K562 (cell line): ENCODE results near the gene LUZP1. TPM values are rescaled to one million over a fixed set of nuclear protein-coding genes. Genes with fewer than 3 reads are reported as not detected.

Experiments used
- DIDO1 ChIP-seq: fragments of 450-650 bp; IDR thresholded peaks from 2 replicates; pipeline ENCODE4 v1.6.1; 2016; ENCODE audit warnings: low read depth, missing biosample characterization, missing genetic modification characterization
- FOXK2 ChIP-seq, 2 experiments: fragments of 450-650 bp; IDR thresholded peaks in 1 of 2; conservative IDR thresholded peaks in 1 of 2; 2 replicates each; pipeline ENCODE4 v1.6.1; 2016; ENCODE audit warnings: low read depth in 2 of 2, mild to moderate bottlenecking in 1 of 2
- FOXM1 ChIP-seq, 2 experiments: fragments of 450-650 bp in 1 of 2; sonication (generic) in 1 of 2; formaldehyde crosslinking in 1 of 2; IDR thresholded peaks; 2 replicates each; pipeline versions ENCODE4 v1.6.1 to v1.9.0; 2017 to 2022; ENCODE audit warnings: low read depth in 2 of 2, mild to moderate bottlenecking in 2 of 2, missing genetic modification reagents in 1 of 2, moderate library complexity in 1 of 2
- GTF2F1 ChIP-seq: IDR thresholded peaks from 2 replicates; pipeline ENCODE4 v1.6.1; 2011; ENCODE audit warnings: low read depth, low read length, improper control_type of control experiment
- MTA1 ChIP-seq: fragments of 450-650 bp; IDR thresholded peaks from 2 replicates; pipeline ENCODE4 v1.6.1; 2017; ENCODE audit warnings: borderline replicate concordance
- MTA3 ChIP-seq: fragments of 450-650 bp; formaldehyde crosslinking; IDR thresholded peaks from 2 replicates; pipeline ENCODE4 v1.6.1; 2017; ENCODE audit warnings: mild to moderate bottlenecking, borderline replicate concordance
- NONO ChIP-seq, 2 experiments: fragments of 200-400 bp in 1 of 2; fragments of 450-650 bp in 1 of 2; formaldehyde crosslinking in 1 of 2; IDR thresholded peaks; 2 replicates each; pipeline ENCODE4 v1.6.1; 2017; ENCODE audit warnings: low read depth in 2 of 2, mild to moderate bottlenecking in 2 of 2, moderate library complexity in 2 of 2, low read length in 1 of 2
- PBX2 ChIP-seq, 2 experiments: IDR thresholded peaks in 1 of 2; conservative IDR thresholded peaks in 1 of 2; 2 replicates each; pipeline ENCODE4 v1.6.1; 2016; ENCODE audit warnings: low read depth in 2 of 2, mild to moderate bottlenecking in 1 of 2, missing compliant biosample characterization in 1 of 2, missing genetic modification characterization in 1 of 2, moderate library complexity in 1 of 2
- POLR2B ChIP-seq: fragments of 450-650 bp; IDR thresholded peaks from 2 replicates; pipeline ENCODE4 v1.6.1; 2018; ENCODE audit warnings: low read depth; ENCODE audit not compliant: partially characterized antibody
- RBM17 ChIP-seq: fragments of 200-400 bp; formaldehyde crosslinking; IDR thresholded peaks from 2 replicates; pipeline ENCODE4 v1.6.1; 2017; ENCODE audit warnings: low read depth, mild to moderate bottlenecking, low read length, borderline replicate concordance
- THRA ChIP-seq: fragments of 450-650 bp; IDR thresholded peaks from 2 replicates; pipeline ENCODE4 v1.6.1; 2017; ENCODE audit warnings: mild to moderate bottlenecking, moderate library complexity
- THRB ChIP-seq: fragments of 450-650 bp; formaldehyde crosslinking; conservative IDR thresholded peaks from 2 replicates; pipeline ENCODE4 v1.4.0; 2022; ENCODE audit warnings: mild to moderate bottlenecking, missing genetic modification characterization
- TSC22D4 ChIP-seq: fragments of 450-650 bp; IDR thresholded peaks from 2 replicates; pipeline ENCODE4 v1.6.1; 2016; ENCODE audit warnings: missing genetic modification characterization, missing biosample characterization, control low read depth
- WHSC1 ChIP-seq: IDR thresholded peaks from one replicate; pipeline ENCODE4 v1.6.1; 2012; ENCODE audit warnings: low read length, control low read depth, inconsistent platforms
- ZBTB12 ChIP-seq: fragments of 250-450 bp; sonication (Bioruptor Pico); IDR thresholded peaks from 2 replicates; pipeline ENCODE4 v1.4.0; 2020
- ZFX ChIP-seq: sonication (generic); formaldehyde crosslinking; IDR thresholded peaks from 2 replicates; pipeline ENCODE4 v1.8.0; 2022; ENCODE audit warnings: mild to moderate bottlenecking, missing genetic modification reagents, moderate library complexity
- ZNF740 ChIP-seq, 3 experiments: fragments of 200-800 bp in 1 of 3; sonication (Bioruptor generic) in 1 of 3; sonication (generic) in 1 of 3; formaldehyde crosslinking in 1 of 3; IDR thresholded peaks; 2 replicates each; pipeline versions ENCODE4 v1.6.1 to v1.8.0; 2016 to 2022; ENCODE audit warnings: mild to moderate bottlenecking in 2 of 3, missing compliant biosample characterization in 2 of 3, missing genetic modification characterization in 2 of 3, missing genetic modification reagents in 1 of 3
- polyA plus RNA-seq, 8 experiments: library from polyadenylated mRNA; depleted of rRNA in 4 of 8; stranded (reverse) in 5 of 8; unstranded in 3 of 8; fragments of >200 nt; fragmentation: Nextera tagmentation in 2 of 8; fragmentation: Illumina TruSeq in 1 of 8; extraction: Ambion mirVana in 2 of 8; extraction: Trizol in 1 of 8; gene quantifications; 2 replicates each; pipeline versions ENCODE4 v1.2.1 to v1.2.3, GENCODE V29; 2011 to 2014; ENCODE audit warnings: inconsistent platforms in 1 of 8, missing spikeins in 1 of 8
- total RNA-seq, 7 experiments: library from RNA; depleted of rRNA in 6 of 7; stranded (reverse); fragments of >200 nt in 6 of 7; fragmentation: Illumina TruSeq in 2 of 7; extraction: Trizol in 2 of 7; gene quantifications; 2 replicates each; pipeline versions ENCODE4 v1.2.1 to v1.2.3, GENCODE V29; 2011 to 2021; ENCODE audit warnings: low replicate concordance in 1 of 7

Gene LUZP1
- total and polyA plus RNA-seq, 9 of the 15 experiments (the other 6 are each of a cell fraction or from before 2014, with no cell fraction given), result 6.5 to 19.1 (median 12.4) TPM

GRCh38 chr1:23169727-23170335 lies 1.2 kb upstream of the LUZP1 start (continued):
- TF ChIP-seq TSC22D4, result 0 out of 2 replicates have a peak, but pooled peaks have one; percentile 21
- 0 out of 2 replicates have a peak, but pooled peaks have one; percentile 16 for TF ChIP-seq FOXM1 (IDR thresholded peaks at IDR 0.05; ENCODE audit: low read depth)
- TF ChIP-seq FOXM1 (CRISPR knock-in tag; IDR thresholded peaks at IDR 0.05; ENCODE audit: low read depth), result no peak
- TF ChIP-seq POLR2B, result peak; percentile 58
- TF ChIP-seq ZNF740 (CRISPR knock-in tag; IDR thresholded peaks at IDR 0.05), result no peak
- no peak for TF ChIP-seq ZNF740 (tag; IDR thresholded peaks at IDR 0.05)
- peak; percentile 57; the same call in 1 of the 2 replicates for TF ChIP-seq MTA1
- no peak for TF ChIP-seq GTF2F1
- TF ChIP-seq PBX2 (CRISPR knock-in tag; IDR thresholded peaks at IDR 0.05; ENCODE audit: low read depth), result no peak
- TF ChIP-seq PBX2 (tag; conservative IDR thresholded peaks at IDR 0.05; ENCODE audit: low read depth), result no peak
- 0 out of 2 replicates have a peak, but pooled peaks have one; percentile 47 for TF ChIP-seq MTA3
- no peak for TF ChIP-seq RBM17
- TF ChIP-seq WHSC1, result no peak
- no peak for TF ChIP-seq ZBTB12
- peak; percentile 23 to 45; a peak in 1 of 4 replicates for TF ChIP-seq FOXK2 (conservative IDR thresholded peaks at IDR 0.05 in 1 of 2, IDR thresholded peaks at IDR 0.05 in 1 of 2; ENCODE audit: low read depth in 2 of 2)
- TF ChIP-seq THRB (CRISPR knock-in tag), result peak; percentile 74; the same call in 1 of the 2 replicates
- no peak for TF ChIP-seq THRA
- 0 out of 2 replicates have a peak, but pooled peaks have one; percentile 19 for TF ChIP-seq ZFX
- TF ChIP-seq NONO (IDR thresholded peaks at IDR 0.05; ENCODE audit: low read depth in 2 of 2, low read length in 1 of 2), result no peak
- TF ChIP-seq DIDO1, result 0 out of 2 replicates have a peak, but pooled peaks have one; percentile 49
